ENCODE data around the gene PHF24.

The PHF24 gene

GRCh38 chr9:34988218-34989002 lies 30.3 kb downstream of the PHF24 start:
- peak overlapping the region; percentile 38 to 56 for H3K4me3 ChIP-seq (replicated peaks in 1 of 2; ENCODE audit: low read depth in 2 of 2, low read length in 2 of 2)
- no peak for DNase-seq (ENCODE audit: low read depth in 2 of 2)
- no peak for TF ChIP-seq CTCF (IDR thresholded peaks at IDR 0.05; ENCODE audit: low read depth, low read length)

- H3K4me3 ChIP-seq (replicated peaks in 1 of 2; ENCODE audit: low read depth in 2 of 2, low read length in 2 of 2) = peak within 1 kb of the TSS; percentile 64 to 97
- TF ChIP-seq CTCF (IDR thresholded peaks at IDR 0.05; ENCODE audit: low read depth, low read length) = no peak
- DNase-seq (ENCODE audit: low read depth in 2 of 2) = peak; percentile 100
These were observed 31.2 kb downstream of the PHF24 start, which contains the start of gene DNAJB5 for GRCh38 chr9:34989003-34989945. TSS of gene DNAJB5 (plus strand) at chr9:34989745. CDS start at chr9:34990631, 886 bp downstream.

GRCh38 chr9:34989946-34990635 lies 32.0 kb downstream of the PHF24 start:
- TF ChIP-seq CTCF (IDR thresholded peaks at IDR 0.05; ENCODE audit: low read depth, low read length) = no peak
- H3K4me3 ChIP-seq (replicated peaks in 1 of 2; ENCODE audit: low read depth in 2 of 2, low read length in 2 of 2) = peak overlapping the region; percentile 64 to 97
- DNase-seq (ENCODE audit: low read depth in 2 of 2) = peak; percentile 40 to 64

GRCh38 chr9:34990908-34991606 lies 33.0 kb downstream of the PHF24 start:
- TF ChIP-seq CTCF (IDR thresholded peaks at IDR 0.05; ENCODE audit: low read depth, low read length) = no peak
- H3K4me3 ChIP-seq (replicated peaks in 1 of 2; ENCODE audit: low read depth in 2 of 2, low read length in 2 of 2) = no peak overlapping the region
- no peak for DNase-seq (ENCODE audit: low read depth in 2 of 2)

- TF ChIP-seq CTCF (IDR thresholded peaks at IDR 0.05; ENCODE audit: low read depth, low read length) = peak; percentile 4
- no peak overlapping the region for H3K4me3 ChIP-seq (replicated peaks in 1 of 2; ENCODE audit: low read depth in 2 of 2, low read length in 2 of 2)
- DNase-seq (ENCODE audit: low read depth in 2 of 2) = peak in 1 of 2 donors; percentile 39
These were observed 33.7 kb downstream of the PHF24 start for GRCh38 chr9:34991607-34992375.

Data from cardiac fibroblast (primary cell).